OCI-LY1 (cell line): ENCODE data around the gene SRI.

Experiments used
- H2AFZ ChIP-seq: fragments of 200-600 bp; sonication (generic), shearing (Covaris generic); 2 replicates; pipeline ENCODE4 v1.6.0; 2014; ENCODE audit warnings: antibody characterized with exemption, mild to moderate bottlenecking, low read length
- H3F3A ChIP-seq: fragments of 200-600 bp; sonication (generic), shearing (Covaris generic); 2 replicates; pipeline ENCODE4 v1.6.0; 2014; ENCODE audit warnings: mild to moderate bottlenecking, antibody characterized with exemption, low read length, moderate library complexity; ENCODE audit not compliant: insufficient read depth
- H3K27ac ChIP-seq: fragments of 200-600 bp; sonication (generic); 2 replicates; pipeline ENCODE4 v1.5.1; 2014; ENCODE audit warnings: low read length, mixed run types, mild to moderate bottlenecking, low read depth; ENCODE audit not compliant: poor library complexity, severe bottlenecking
- H3K27me3 ChIP-seq: fragments of 200-600 bp; sonication (generic); 2 replicates; pipeline ENCODE4 v1.6.0; 2014; ENCODE audit warnings: antibody characterized with exemption, mild to moderate bottlenecking, low read length, moderate library complexity; ENCODE audit not compliant: insufficient read depth
- H3K36me3 ChIP-seq: fragments of 200-600 bp; sonication (generic); 2 replicates; pipeline ENCODE4 v1.6.1; 2014; ENCODE audit warnings: mild to moderate bottlenecking, antibody characterized with exemption, low read length, moderate library complexity, mixed read lengths; ENCODE audit not compliant: insufficient read depth
- H3K4me1 ChIP-seq: fragments of 200-600 bp; sonication (generic); 2 replicates; pipeline ENCODE4 v1.5.1; 2014; ENCODE audit warnings: mild to moderate bottlenecking, low read length, moderate library complexity; ENCODE audit not compliant: insufficient read depth, severe bottlenecking
- H3K4me2 ChIP-seq: fragments of 200-600 bp; sonication (generic), shearing (Covaris generic); 2 replicates; pipeline ENCODE4 v1.6.1; 2014; ENCODE audit warnings: low read length
- H3K4me3 ChIP-seq: fragments of 200-600 bp; sonication (generic); 2 replicates; pipeline ENCODE4 v1.5.1; 2014; ENCODE audit warnings: low read length, low read depth, mild to moderate bottlenecking, mixed read lengths; ENCODE audit not compliant: poor library complexity, severe bottlenecking
- H3K79me2 ChIP-seq: fragments of 200-600 bp; shearing (Covaris generic); 2 replicates; pipeline ENCODE4 v1.6.1; 2016; ENCODE audit warnings: mixed run types, low read length, mixed read lengths; ENCODE audit not compliant: insufficient read depth
- H3K9ac ChIP-seq: fragments of 200-600 bp; sonication (generic), shearing (Covaris generic); 2 replicates; pipeline ENCODE4 v1.6.1; 2014; ENCODE audit warnings: mild to moderate bottlenecking, low read length, mixed read lengths
- H3K9me2 ChIP-seq: fragments of 200-600 bp; sonication (generic), shearing (Covaris generic); 2 replicates; pipeline ENCODE4 v1.6.1; 2014; ENCODE audit warnings: low read depth, mild to moderate bottlenecking, low read length, mixed read lengths
- H3K9me3 ChIP-seq: fragments of 200-600 bp; shearing (Covaris generic); 2 replicates; pipeline ENCODE4 v1.6.1; 2014; ENCODE audit warnings: low read length, mixed read lengths
- H4K20me1 ChIP-seq: fragments of 200-600 bp; sonication (generic), shearing (Covaris generic); 2 replicates; pipeline ENCODE4 v1.6.0; 2016; ENCODE audit warnings: mild to moderate bottlenecking, low read length; ENCODE audit not compliant: insufficient read depth
- CTCF ChIP-seq: fragments of 200-600 bp; sonication (generic), shearing (Covaris generic); IDR thresholded peaks from 2 replicates; pipeline ENCODE4 v1.5.1; 2017; ENCODE audit warnings: mild to moderate bottlenecking, antibody characterized with exemption, low read length, moderate library complexity, mixed read lengths
- EZH2 ChIP-seq: fragments of 200-600 bp; sonication (generic), shearing (Covaris generic); IDR thresholded peaks from 2 replicates; pipeline ENCODE4 v1.8.0; 2017; ENCODE audit warnings: borderline replicate concordance, mixed run types, mild to moderate bottlenecking, antibody characterized with exemption, low read length, moderate library complexity, mixed read lengths

SRI gene

GRCh38 chr7:88219781-88220747, at the start of gene SRI:
TSS of gene SRI (minus strand) at chr7:88220038. CDS start at chr7:88220026, 12 bp downstream.
- Histone ChIP-seq H3K79me2 (peaks cover 8% of the 10 kb centered on the region; the same call in 1 of the 2 replicates), H3K4me2 (peak within 1 kb of the TSS; percentile 94), H4K20me1 (no peaks in the 10 kb centered on the region), H3K4me3 (peak within 1 kb of the TSS; percentile 75), H3K9ac (peak within 1 kb of the TSS; percentile 79), H3K4me1 (peaks cover 27% of the 10 kb centered on the region), H3K9me2 (no peaks in the 10 kb centered on the region), H3K36me3 (peaks cover 25% of the 10 kb centered on the region), H3K27ac (peak within 1 kb of the TSS; percentile 68), H3K9me3 (no peaks in the 10 kb centered on the region), H3F3A (no peaks in the 10 kb centered on the region), H2AFZ (peak within 1 kb of the TSS; percentile 87), H3K27me3 (no peaks in the 10 kb centered on the region)
- TF ChIP-seq EZH2 (no peak), CTCF (peak; percentile 73)

GRCh38 chr7:88269586-88269985, 49.7 kb upstream of the SRI start:
- H3K27me3 ChIP-seq, result no peaks in the 10 kb centered on the region
- H3K9me2 ChIP-seq, result no peaks in the 10 kb centered on the region
- no peaks in the 10 kb centered on the region for H3K4me1 ChIP-seq
- no peaks in the 10 kb centered on the region for H4K20me1 ChIP-seq
- H3K27ac ChIP-seq, result no peak overlapping the region
- no peak for TF ChIP-seq EZH2
- no peak for TF ChIP-seq CTCF
- H3K4me2 ChIP-seq, result no peak overlapping the region
- H3K9ac ChIP-seq, result no peak overlapping the region
- H3K9me3 ChIP-seq, result no peaks in the 10 kb centered on the region
- H3K79me2 ChIP-seq, result no peaks in the 10 kb centered on the region
- H3K36me3 ChIP-seq, result no peaks in the 10 kb centered on the region
- H3F3A ChIP-seq, result no peaks in the 10 kb centered on the region
- no peak overlapping the region for H3K4me3 ChIP-seq
- H2AFZ ChIP-seq, result no peak overlapping the region

GRCh38 chr7:88268858-88269257, 49.0 kb upstream of the SRI start:
- no peaks in the 10 kb centered on the region for H3K27me3 ChIP-seq
- no peak overlapping the region for H3K4me3 ChIP-seq
- no peak overlapping the region for H3K4me2 ChIP-seq
- no peak overlapping the region for H2AFZ ChIP-seq
- no peaks in the 10 kb centered on the region for H3K4me1 ChIP-seq
- no peaks in the 10 kb centered on the region for H3F3A ChIP-seq
- H3K36me3 ChIP-seq, result no peaks in the 10 kb centered on the region
- H3K79me2 ChIP-seq, result no peaks in the 10 kb centered on the region
- no peaks in the 10 kb centered on the region for H3K9me2 ChIP-seq
- no peak overlapping the region for H3K9ac ChIP-seq
- no peaks in the 10 kb centered on the region for H3K9me3 ChIP-seq
- H3K27ac ChIP-seq, result no peak overlapping the region
- no peaks in the 10 kb centered on the region for H4K20me1 ChIP-seq
- TF ChIP-seq EZH2 (no peak), CTCF (no peak)
